Activated CD4-positive, alpha-beta memory T cell treated with anti-CD3 and anti-CD28 coated beads for 36 hours (primary cell): ENCODE data around the gene POLR1D. TPM values are rescaled to one million over a fixed set of nuclear protein-coding genes. Genes with fewer than 3 reads are reported as not detected.
"Not testable (repeated sequence)": the region's sequence is repeated elsewhere in the genome, so short reads cannot be mapped to it uniquely, and the experiment has no call there.

Source experiments
- CTCF ChIA-PET: fragments of 350-600 bp; sonication (Branson Sonifier 250); formaldehyde crosslinking; loops from one replicate; lab custom pipeline; 2021; ENCODE audit warnings: antibody characterized with exemption, inconsistent platforms; lab: Charles Lee
- POLR2A ChIA-PET: fragments of 350-600 bp; sonication (Branson Sonifier 250); formaldehyde crosslinking; loops from one replicate; lab custom pipeline; 2021; ENCODE audit warnings: antibody characterized with exemption; lab: Charles Lee
- DNase-seq: peaks from one replicate; pipeline ENCODE4 v3.0.0-alpha.2; 2020
- H3K27ac Mint-ChIP-seq: one replicate; pipeline ENCODE4 v1.8.0; 2021; ENCODE audit warnings: mixed read lengths
- H3K27me3 Mint-ChIP-seq: one replicate; pipeline ENCODE4 v1.8.0; 2021; ENCODE audit warnings: mixed read lengths
- H3K36me3 Mint-ChIP-seq: one replicate; pipeline ENCODE4 v1.8.0; 2021; ENCODE audit warnings: mixed read lengths
- H3K4me1 Mint-ChIP-seq: one replicate; pipeline ENCODE4 v1.8.0; 2021; ENCODE audit warnings: low read depth, mixed read lengths
- H3K4me3 Mint-ChIP-seq: one replicate; pipeline ENCODE4 v1.8.0; 2021; ENCODE audit warnings: mild to moderate bottlenecking, mixed read lengths
- H3K9me3 Mint-ChIP-seq: one replicate; pipeline ENCODE4 v1.8.0; 2021; ENCODE audit warnings: mixed read lengths
- intact Hi-C: fragments of 100-400 bp; cut with micrococcal nuclease; formaldehyde crosslinking; loops from one replicate; pipeline ENCODE4 v1.15.1; 2023
- total RNA-seq, 2 experiments: library from RNA; stranded (reverse); gene quantifications; one replicate each; pipeline ENCODE4 v1.2.3, GENCODE V29; 2021

Gene POLR1D
- total RNA-seq, 2 experiments from 2014 or later = 114 to 118 TPM

DNA sequence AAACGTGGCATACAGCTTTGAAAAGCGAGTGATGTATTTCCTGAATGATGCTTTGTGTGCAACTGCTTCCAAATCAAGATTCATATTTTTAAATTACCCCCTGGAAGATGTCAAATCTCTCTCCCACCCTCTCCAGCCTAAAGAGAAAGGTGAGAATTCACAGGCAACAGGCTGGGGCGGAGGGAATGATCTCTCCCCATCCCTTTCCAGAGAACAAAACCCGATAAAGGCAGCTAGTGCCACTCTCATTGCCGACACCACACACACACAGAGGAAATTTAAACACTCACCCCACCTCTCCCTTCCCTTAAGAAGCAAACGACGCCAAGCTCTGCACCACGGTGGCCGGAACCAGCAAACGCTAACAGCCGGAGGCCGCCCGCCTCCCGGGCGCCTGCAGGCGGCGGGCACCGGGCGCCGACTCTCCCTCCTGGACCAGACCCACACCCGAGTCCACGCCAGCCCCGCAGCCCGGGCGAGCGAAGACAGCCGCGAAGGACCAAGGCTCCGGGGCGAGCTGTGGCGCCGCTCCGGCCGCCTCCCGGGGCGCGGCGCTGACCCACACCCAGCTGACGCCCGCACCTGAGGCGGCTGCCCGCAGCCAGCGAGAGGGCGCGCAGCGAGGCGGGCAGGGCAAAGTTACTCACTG lies 1.8 kb upstream of the POLR1D start:
- Mint-ChIP-seq H3K27ac (peak overlapping the region; percentile 83), H3K4me1 (peaks cover 49% of the 10 kb centered on the region), H3K9me3 (no peaks in the 10 kb centered on the region), H3K36me3 (peaks cover 27% of the 10 kb centered on the region), H3K4me3 (peak overlapping the region; percentile 92), H3K27me3 (no peaks in the 10 kb centered on the region)
- intact Hi-C loops = loop anchor here (1.0 to 10.0 kb wide), 7 partner anchors 27 to 1365 kb away; partner anchors contain the start of genes CDK8, MTIF3, POMP and RPL21
- ChIA-PET CTCF (interaction anchor here (0.6 to 2.2 kb wide), 10 partner anchors 14 to 335 kb away, joined by 3 to 7 read pairs (median 3); no protein-coding TSS in a partner anchor), POLR2A (interaction anchor here (0.7 to 2.4 kb wide), 6 partner anchors 12 to 367 kb away, joined by 3 to 11 read pairs (median 4); partner anchors contain the start of gene MTIF3)
- DNase-seq = peak; percentile 59

GRCh38 chr13:27620377-27621115 lies 1.1 kb upstream of the POLR1D start, which contains the start of gene LNX2:
Gene LNX2, minus strand, starts transcription at chr13:27620529. Its CDS starts 38,826 bp downstream, at chr13:27581703.
- peak; percentile 98 for DNase-seq
- peak within 1 kb of the TSS; percentile 88 for H3K27ac Mint-ChIP-seq
- ChIA-PET CTCF (interaction anchor here (0.7 to 2.2 kb wide), 9 partner anchors 8 to 258 kb away, joined by 3 to 7 read pairs (median 3); no protein-coding TSS in a partner anchor), POLR2A (interaction anchor here (0.7 to 2.4 kb wide), 7 partner anchors 12 to 367 kb away, joined by 3 to 11 read pairs (median 4); partner anchors contain the start of gene MTIF3)
- H3K4me1 Mint-ChIP-seq = peaks cover 54% of the 10 kb centered on the region
- H3K9me3 Mint-ChIP-seq = no peaks in the 10 kb centered on the region
- peaks cover 29% of the 10 kb centered on the region for H3K36me3 Mint-ChIP-seq
- peak within 1 kb of the TSS; percentile 92 for H3K4me3 Mint-ChIP-seq
- intact Hi-C loops = loop anchor here (1.0 to 10.0 kb wide), 9 partner anchors 28 to 1366 kb away; partner anchors contain the start of genes CDK8, MTIF3, PAN3 and POMP
- no peaks in the 10 kb centered on the region for H3K27me3 Mint-ChIP-seq

DNA sequence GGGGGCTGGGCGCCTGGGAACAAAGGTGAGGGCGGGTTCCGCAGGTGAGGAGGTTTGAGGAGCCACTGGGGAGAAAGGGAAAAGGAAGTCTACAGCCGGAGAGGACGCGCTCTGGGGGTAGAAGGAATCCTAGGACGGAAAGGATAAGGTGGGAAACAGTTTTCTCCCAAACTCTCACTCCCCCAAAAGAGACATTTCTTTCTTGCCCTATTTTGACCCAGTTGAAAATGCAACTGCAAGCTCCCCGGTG lies 651 bp upstream of the POLR1D start:
- H3K4me1 Mint-ChIP-seq = peaks cover 56% of the 10 kb centered on the region
- intact Hi-C loops = loop anchor here (1.0 to 10.0 kb wide), 7 partner anchors 28 to 1366 kb away; partner anchors contain the start of genes CDK8, PAN3 and POMP
- H3K4me3 Mint-ChIP-seq = peak overlapping the region; percentile 92
- H3K36me3 Mint-ChIP-seq = peaks cover 26% of the 10 kb centered on the region
- POLR2A ChIA-PET = interaction anchor here (1.2 to 2.4 kb wide), 6 partner anchors 11 to 368 kb away, joined by 3 to 11 read pairs (median 4); partner anchors contain the start of gene MTIF3
- peak overlapping the region; percentile 88 for H3K27ac Mint-ChIP-seq
- no peaks in the 10 kb centered on the region for H3K27me3 Mint-ChIP-seq
- no peak for DNase-seq
- CTCF ChIA-PET = interaction anchor here (1.2 to 2.2 kb wide), 5 partner anchors 9 to 247 kb away, joined by 3 to 7 read pairs (median 4); no protein-coding TSS in a partner anchor
- no peaks in the 10 kb centered on the region for H3K9me3 Mint-ChIP-seq

GRCh38 chr13:27622102-27622820 lies 569 bp downstream of the POLR1D start:
- POLR2A ChIA-PET = no interaction called here
- peaks cover 28% of the 10 kb centered on the region for H3K36me3 Mint-ChIP-seq
- H3K9me3 Mint-ChIP-seq = no peaks in the 10 kb centered on the region
- H3K27me3 Mint-ChIP-seq = no peaks in the 10 kb centered on the region
- CTCF ChIA-PET = interaction anchor here (0.6 to 1.6 kb wide), 7 partner anchors 13 to 260 kb away, joined by 3 to 4 read pairs (median 3); no protein-coding TSS in a partner anchor
- peaks cover 66% of the 10 kb centered on the region for H3K4me1 Mint-ChIP-seq
- peak overlapping the region; percentile 82 for H3K4me3 Mint-ChIP-seq
- peak overlapping the region; percentile 69 for H3K27ac Mint-ChIP-seq
- no peak for DNase-seq
- intact Hi-C loops = loop anchor here (1.0 to 10.0 kb wide), 4 partner anchors 9 to 1367 kb away; partner anchors contain the start of genes CDK8 and POMP

GRCh38 chr13:27622881-27623280 lies 1.2 kb downstream of the POLR1D start:
- Mint-ChIP-seq H3K9me3 (no peaks in the 10 kb centered on the region), H3K27me3 (no peaks in the 10 kb centered on the region), H3K4me1 (peaks cover 67% of the 10 kb centered on the region), H3K36me3 (peaks cover 28% of the 10 kb centered on the region), H3K4me3 (peak overlapping the region; percentile 82), H3K27ac (peak overlapping the region; percentile 18)
- CTCF ChIA-PET = interaction anchor here (0.6 to 1.6 kb wide), 6 partner anchors 12 to 248 kb away, joined by 3 to 4 read pairs (median 3); no protein-coding TSS in a partner anchor
- POLR2A ChIA-PET = no interaction called here
- intact Hi-C loops = loop anchor here (1.0 to 10.0 kb wide), 4 partner anchors 8 to 1368 kb away; partner anchors contain the start of genes CDK8 and POMP
- no peak for DNase-seq

- no peak overlapping the region for H3K4me3 Mint-ChIP-seq
These were observed 2.4 kb downstream of the POLR1D start for GRCh38 chr13:27624071-27624470.

DNA sequence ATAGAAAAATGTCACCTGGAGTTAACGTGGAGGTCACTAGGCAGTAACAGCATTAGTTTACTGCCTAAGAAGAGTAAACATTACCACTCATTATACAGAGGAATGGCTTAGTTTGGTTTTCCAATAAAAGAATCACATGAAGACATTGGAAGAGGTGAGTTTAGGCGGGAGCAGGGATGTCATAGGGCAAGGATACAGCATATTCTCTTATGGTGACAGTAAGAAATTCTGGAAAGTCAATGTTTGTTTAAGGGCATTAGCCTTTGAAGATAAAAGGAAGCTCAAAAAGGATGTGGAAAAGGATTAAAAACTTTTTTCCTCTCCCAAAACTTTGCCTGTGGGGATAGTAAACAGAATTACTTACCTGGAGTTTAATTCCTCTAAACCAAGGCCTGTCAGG lies 4.1 kb downstream of the POLR1D start:
- no peaks in the 10 kb centered on the region for H3K27me3 Mint-ChIP-seq
- H3K4me3 Mint-ChIP-seq = no peak overlapping the region
- H3K27ac Mint-ChIP-seq = no peak overlapping the region
- CTCF ChIA-PET = no interaction called here
- H3K4me1 Mint-ChIP-seq = peaks cover 61% of the 10 kb centered on the region
- H3K36me3 Mint-ChIP-seq = peaks cover 32% of the 10 kb centered on the region
- no peaks in the 10 kb centered on the region for H3K9me3 Mint-ChIP-seq
- intact Hi-C loops = loop anchor here (10.0 kb wide), 2 partner anchors 1029 to 1371 kb away; partner anchors contain the start of genes CDK8 and POMP
- no peak for DNase-seq
- POLR2A ChIA-PET = no interaction called here

More at GRCh38 chr13:27624071-27624470, 2.4 kb downstream of the POLR1D start:
- POLR2A ChIA-PET = no interaction called here
- DNase-seq = no peak
- Mint-ChIP-seq H3K9me3 (no peaks in the 10 kb centered on the region), H3K27ac (no peak overlapping the region), H3K36me3 (peaks cover 29% of the 10 kb centered on the region), H3K27me3 (no peaks in the 10 kb centered on the region), H3K4me1 (peaks cover 61% of the 10 kb centered on the region)
- CTCF ChIA-PET = no interaction called here
- intact Hi-C loops = loop anchor here (5.0 to 10.0 kb wide), 3 partner anchors 492 to 1369 kb away; partner anchors contain the start of genes CDK8 and POMP

DNA sequence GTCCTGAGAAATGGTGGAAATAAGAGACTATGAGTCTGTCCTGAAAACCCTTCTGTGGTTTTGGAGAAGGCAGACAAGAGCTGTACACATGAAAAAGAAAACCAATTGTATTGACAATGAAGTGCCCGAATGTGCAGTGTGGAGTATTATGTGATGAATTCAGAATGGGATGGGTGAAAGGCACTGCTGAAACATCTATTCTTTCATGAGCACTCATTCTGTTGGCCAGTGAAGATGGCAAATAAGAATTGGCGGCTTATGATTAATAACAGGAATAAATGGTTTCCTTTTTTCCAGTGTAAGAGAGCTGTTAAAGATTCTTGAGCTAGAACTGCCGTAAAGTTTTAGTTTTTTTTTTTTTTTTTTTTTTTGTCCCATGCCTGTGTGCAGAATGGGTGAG lies 5.7 kb downstream of the POLR1D start:
- DNase-seq = no peak
- no peaks in the 10 kb centered on the region for H3K9me3 Mint-ChIP-seq
- CTCF ChIA-PET = no interaction called here
- H3K4me1 Mint-ChIP-seq = peaks cover 72% of the 10 kb centered on the region
- no peak overlapping the region for H3K4me3 Mint-ChIP-seq
- H3K27me3 Mint-ChIP-seq = no peaks in the 10 kb centered on the region
- H3K27ac Mint-ChIP-seq = no peak overlapping the region
- peaks cover 35% of the 10 kb centered on the region for H3K36me3 Mint-ChIP-seq
- POLR2A ChIA-PET = interaction anchor here (0.6 kb wide), 1 partner anchor 361 kb away, joined by 3 read pairs; the partner anchor contains the start of gene URAD
- intact Hi-C loops = loop anchor here (10.0 kb wide), 2 partner anchors 1027 to 1373 kb away; partner anchors contain the start of genes CDK8 and POMP

- H3K36me3 Mint-ChIP-seq = peaks cover 32% of the 10 kb centered on the region
- ChIA-PET POLR2A (no interaction called here), CTCF (no interaction called here)
- intact Hi-C loops = loop anchor here (10.0 kb wide), 2 partner anchors 1027 to 1373 kb away; partner anchors contain the start of genes CDK8 and POMP
- H3K4me3 Mint-ChIP-seq = no peak overlapping the region
- no peak overlapping the region for H3K27ac Mint-ChIP-seq
- peaks cover 67% of the 10 kb centered on the region for H3K4me1 Mint-ChIP-seq
- DNase-seq = no peak
- H3K27me3 Mint-ChIP-seq = no peaks in the 10 kb centered on the region
- no peaks in the 10 kb centered on the region for H3K9me3 Mint-ChIP-seq
These were observed 6.4 kb downstream of the POLR1D start for GRCh38 chr13:27628081-27628480.

DNA sequence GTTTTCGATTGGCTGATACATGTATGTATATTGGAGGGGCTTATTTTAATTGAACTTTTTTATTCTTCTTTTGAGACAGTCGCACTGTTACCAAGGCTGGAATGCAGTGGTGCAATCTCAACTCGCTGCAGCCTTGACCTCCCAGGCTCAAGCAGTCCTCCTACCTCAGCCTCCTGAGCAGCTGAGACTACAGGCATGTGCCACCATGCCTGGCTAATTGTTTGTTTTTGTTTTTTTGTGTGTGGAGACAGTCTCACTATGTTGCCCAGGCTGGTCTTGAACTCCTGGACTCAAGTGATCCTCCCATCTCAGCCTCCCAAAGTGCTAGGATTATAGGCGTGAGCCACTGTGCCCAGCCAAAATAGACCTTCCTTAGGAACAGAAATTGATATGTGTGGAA lies 7.1 kb downstream of the POLR1D start:
- intact Hi-C loops = loop anchor here (10.0 kb wide), 2 partner anchors 1026 to 1374 kb away; partner anchors contain the start of genes CDK8 and POMP
- H3K36me3 Mint-ChIP-seq = peaks cover 25% of the 10 kb centered on the region
- H3K9me3 Mint-ChIP-seq, CTCF ChIA-PET, H3K4me3 Mint-ChIP-seq, H3K27ac Mint-ChIP-seq, H3K27me3 Mint-ChIP-seq, DNase-seq: not testable (repeated sequence)
- peaks cover 61% of the 10 kb centered on the region for H3K4me1 Mint-ChIP-seq
- POLR2A ChIA-PET = interaction anchor here (0.6 kb wide), 1 partner anchor 61 kb away, joined by 3 read pairs; no protein-coding TSS in a partner anchor

DNA sequence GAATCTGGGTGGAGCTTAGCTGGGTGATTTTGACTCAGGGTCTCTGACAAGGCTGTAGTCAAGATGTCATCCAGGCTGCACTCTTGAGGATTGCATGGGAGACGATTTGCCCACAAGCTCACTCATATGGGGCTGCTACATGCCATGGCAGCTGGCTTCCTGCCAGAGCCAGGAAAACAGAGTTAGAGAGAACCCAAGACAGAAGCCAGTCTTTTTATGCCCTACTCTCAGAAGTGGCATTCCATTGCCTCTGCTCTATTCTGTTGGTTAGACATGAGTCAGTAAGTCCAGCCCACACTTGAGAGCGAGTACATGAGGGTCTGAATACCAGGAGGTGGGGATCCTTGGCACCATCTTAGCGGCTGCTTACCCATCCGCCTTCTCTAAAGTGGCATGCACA lies 9.5 kb downstream of the POLR1D start:
- no peaks in the 10 kb centered on the region for H3K27me3 Mint-ChIP-seq
- CTCF ChIA-PET = no interaction called here
- no peak overlapping the region for H3K27ac Mint-ChIP-seq
- H3K4me1 Mint-ChIP-seq = peaks cover 54% of the 10 kb centered on the region
- no peak for DNase-seq
- H3K4me3 Mint-ChIP-seq = no peak overlapping the region
- peaks cover 17% of the 10 kb centered on the region for H3K36me3 Mint-ChIP-seq
- intact Hi-C loops = loop anchor here (1.0 kb wide), 1 partner anchor 9 kb away; no protein-coding TSS in a partner anchor
- POLR2A ChIA-PET = no interaction called here
- no peaks in the 10 kb centered on the region for H3K9me3 Mint-ChIP-seq
